Thoracic aorta (tissue), 2 donors: ENCODE data around the gene CEACAM21. TPM values are rescaled to one million over a fixed set of nuclear protein-coding genes. Genes with fewer than 3 reads are reported as not detected.

Experiments
- ATAC-seq: fragments of 150-250 bp; one replicate; pipeline ENCODE4 v1.8.0; 2017; ENCODE audit warnings: low read depth; ENCODE audit not compliant: insufficient number of reproducible peaks, low FRiP score
- DNase-seq: peaks from one replicate; pipeline ENCODE4 v3.0.0-alpha.2; 2020; ENCODE audit warnings: low spot score
- H3K27ac ChIP-seq, 2 donors: fragments of 200-600 bp; sonication (generic); 1 replicate in 1 of 2; 2 replicates in 1 of 2; pipeline ENCODE4 v1.5.1; 2016; ENCODE audit warnings: mild to moderate bottlenecking in 2 of 2, moderate library complexity in 2 of 2
- H3K27me3 ChIP-seq: fragments of 200-600 bp; sonication (generic); replicated peaks from 2 replicates; pipeline ENCODE4 v1.6.0; 2016; ENCODE audit warnings: mild to moderate bottlenecking; ENCODE audit not compliant: insufficient read depth
- H3K36me3 ChIP-seq: fragments of 200-600 bp; sonication (generic); one replicate; pipeline ENCODE4 v1.5.1; 2016
- H3K4me1 ChIP-seq, 2 donors: fragments of 200-600 bp; sonication (generic); 1 replicate in 1 of 2; 2 replicates in 1 of 2; pipeline versions ENCODE4 v1.5.1 to v1.6.0; 2016; ENCODE audit warnings: low read depth in 2 of 2, mild to moderate bottlenecking in 1 of 2; ENCODE audit not compliant: control insufficient read depth in 1 of 2
- H3K4me3 ChIP-seq: fragments of 200-600 bp; sonication (generic); 2 replicates; pipeline ENCODE4 v1.5.1; 2016; ENCODE audit warnings: mild to moderate bottlenecking
- H3K9me3 ChIP-seq: fragments of 200-600 bp; sonication (generic); 2 replicates; pipeline ENCODE4 v1.5.1; 2016
- CTCF ChIP-seq: fragments of 200-600 bp; sonication (generic); IDR thresholded peaks from one replicate; pipeline ENCODE4 v1.5.1; 2019; ENCODE audit warnings: antibody characterized with exemption
- total RNA-seq, 2 donors: library from RNA; depleted of rRNA; stranded (reverse); fragments of >200 nt; gene quantifications; one replicate each; pipeline versions ENCODE4 v1.1.0 to v1.2.3, GENCODE V29; 2016

The CEACAM21 gene
- total RNA-seq, 2 donors from 2014 or later = 1.1 to 6.9 TPM

DNA sequence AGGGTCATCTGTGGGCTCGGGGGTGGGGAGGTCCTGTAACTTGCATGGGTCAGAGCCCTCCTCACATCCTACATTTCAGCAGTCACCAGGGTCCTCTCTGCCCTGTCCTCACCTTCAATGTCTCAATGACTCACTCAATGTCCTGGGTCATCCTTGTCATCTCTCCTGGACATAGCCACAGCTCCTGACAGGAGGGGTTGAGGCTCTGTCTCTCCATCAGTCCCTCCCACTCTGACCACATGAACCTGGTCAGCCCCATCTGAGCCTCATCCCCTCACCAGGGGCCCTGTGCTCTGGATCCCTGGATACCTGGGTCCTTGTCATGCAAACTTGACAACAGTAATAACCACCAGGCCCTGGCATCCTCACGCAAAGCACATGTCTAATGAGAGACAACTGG lies 13.4 kb downstream of the CEACAM21 start:
- no peak for ATAC-seq
- no peaks in the 10 kb centered on the region for H3K9me3 ChIP-seq

DNA sequence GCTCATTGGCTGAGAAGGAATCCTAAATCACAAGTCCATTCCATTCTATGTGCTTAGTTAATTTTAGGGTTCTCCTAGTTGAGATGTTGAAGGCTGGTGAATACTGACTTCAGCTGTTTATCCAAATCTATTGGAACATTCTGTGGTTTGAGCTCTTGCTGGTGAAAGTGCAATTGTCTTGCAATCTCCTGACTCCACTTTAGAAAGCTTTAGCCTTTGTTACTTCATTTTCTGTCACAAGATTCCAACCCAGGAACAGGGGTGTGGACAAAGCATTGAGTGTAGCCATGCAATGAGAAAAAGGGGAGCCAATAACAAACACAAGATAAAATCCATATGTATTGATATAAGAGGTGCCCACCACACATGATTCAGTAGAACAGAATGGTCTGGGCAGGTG lies 15.0 kb downstream of the CEACAM21 start:
- Histone ChIP-seq H3K9me3 (no peaks in the 10 kb centered on the region), H3K4me1 (no peaks in the 10 kb centered on the region), H3K4me3 (no peak overlapping the region), H3K27me3 (no peaks in the 10 kb centered on the region), H3K27ac (no peak overlapping the region), H3K36me3 (no peaks in the 10 kb centered on the region)
- no peak for ATAC-seq
- DNase-seq = no peak
- TF ChIP-seq CTCF = no peak

More for the DNA sequence above, 13.4 kb downstream of the CEACAM21 start:
- H3K4me3 ChIP-seq = no peak overlapping the region
- no peaks in the 10 kb centered on the region for H3K36me3 ChIP-seq
- H3K27me3 ChIP-seq = no peaks in the 10 kb centered on the region
- no peak for DNase-seq
- no peak overlapping the region for H3K27ac ChIP-seq
- no peak for TF ChIP-seq CTCF
- H3K4me1 ChIP-seq = no peaks in the 10 kb centered on the region

DNA sequence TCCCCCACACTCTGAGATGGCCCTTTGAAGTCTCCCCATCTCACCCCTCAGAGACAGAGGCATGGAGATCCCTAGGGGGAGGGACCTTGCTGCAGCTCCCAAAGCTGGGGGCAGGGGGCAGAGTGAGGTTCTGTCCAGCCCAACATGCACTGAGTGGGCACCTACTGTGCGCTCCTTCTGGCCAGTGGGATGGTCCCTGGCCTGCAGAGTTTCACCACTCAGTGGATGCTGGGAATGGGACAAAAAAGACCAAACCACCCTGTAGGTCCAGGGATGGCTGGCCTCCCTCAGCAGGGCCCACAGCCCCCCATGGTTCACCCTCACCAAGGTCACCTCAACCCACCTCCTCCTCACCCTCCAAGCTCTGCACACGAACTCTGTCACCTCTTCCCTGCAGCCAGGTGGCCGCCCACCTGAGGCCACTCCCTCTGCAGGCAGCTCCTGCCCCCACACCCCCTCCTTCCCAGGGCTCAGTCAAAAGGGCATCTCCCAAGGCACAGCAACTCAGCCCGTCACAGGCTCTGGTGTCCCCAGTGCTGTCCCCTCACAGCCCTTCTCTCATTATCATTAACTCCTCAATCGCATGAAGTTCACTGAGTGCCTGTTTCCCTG lies 16.1 kb downstream of the CEACAM21 start:
- Histone ChIP-seq H3K4me3 (no peak overlapping the region), H3K27ac (no peak overlapping the region), H3K9me3 (no peaks in the 10 kb centered on the region), H3K36me3 (no peaks in the 10 kb centered on the region), H3K27me3 (no peaks in the 10 kb centered on the region), H3K4me1 (no peaks in the 10 kb centered on the region)
- no peak for TF ChIP-seq CTCF
- DNase-seq (no peak), ATAC-seq (no peak)

DNA sequence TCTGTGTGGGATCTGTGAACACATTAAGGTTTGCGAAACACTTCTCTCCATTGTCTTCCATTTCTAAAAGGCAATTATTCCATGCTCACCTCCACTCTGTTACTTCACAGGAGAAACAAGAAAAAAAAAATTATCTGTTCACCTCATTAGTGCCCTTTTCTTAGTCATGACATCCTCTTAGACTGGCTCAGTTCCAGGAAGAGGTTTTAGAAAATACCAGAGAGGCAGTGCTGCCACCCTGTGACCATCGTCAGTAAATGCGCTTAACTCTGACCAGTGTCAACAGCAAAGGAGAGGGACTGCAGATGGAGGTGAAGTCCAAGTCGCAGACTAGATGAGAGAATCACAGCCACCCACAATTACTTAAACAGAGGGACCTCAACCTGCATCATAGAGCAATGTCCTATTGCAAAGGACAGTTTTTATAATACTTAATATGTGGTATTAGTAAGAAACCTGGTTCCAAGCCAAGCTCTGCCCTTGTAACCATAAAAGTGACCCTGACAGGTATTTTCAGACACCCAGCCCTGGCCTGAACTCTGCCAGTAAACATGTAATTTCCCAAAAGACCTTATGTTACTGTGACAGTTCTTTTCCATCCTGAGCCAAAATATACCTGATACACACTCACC lies 19.4 kb downstream of the CEACAM21 start:
- ATAC-seq = no peak
- Histone ChIP-seq H3K9me3 (no peaks in the 10 kb centered on the region), H3K27ac (no peak overlapping the region), H3K4me1 (no peaks in the 10 kb centered on the region), H3K36me3 (no peaks in the 10 kb centered on the region), H3K27me3 (no peaks in the 10 kb centered on the region), H3K4me3 (no peak overlapping the region)
- DNase-seq = no peak
- no peak for TF ChIP-seq CTCF

GRCh38 chr19:41595890-41596280 lies 19.9 kb downstream of the CEACAM21 start:
- no peaks in the 10 kb centered on the region for H3K27me3 ChIP-seq
- no peak for TF ChIP-seq CTCF
- no peaks in the 10 kb centered on the region for H3K36me3 ChIP-seq
- DNase-seq (no peak), ATAC-seq (no peak)
- H3K4me3 ChIP-seq = no peak overlapping the region
- H3K27ac ChIP-seq = no peak overlapping the region
- no peaks in the 10 kb centered on the region for H3K4me1 ChIP-seq
- H3K9me3 ChIP-seq = no peaks in the 10 kb centered on the region
